ENCODE measurements around the gene WNT3A.
A peak's percentile ranks its signal among the peaks of the same experiment; 100 is the strongest.
"Not testable (repeated sequence)": the region's sequence is repeated elsewhere in the genome, so short reads cannot be mapped to it uniquely, and the experiment has no call there.

The WNT3A gene, protein sequence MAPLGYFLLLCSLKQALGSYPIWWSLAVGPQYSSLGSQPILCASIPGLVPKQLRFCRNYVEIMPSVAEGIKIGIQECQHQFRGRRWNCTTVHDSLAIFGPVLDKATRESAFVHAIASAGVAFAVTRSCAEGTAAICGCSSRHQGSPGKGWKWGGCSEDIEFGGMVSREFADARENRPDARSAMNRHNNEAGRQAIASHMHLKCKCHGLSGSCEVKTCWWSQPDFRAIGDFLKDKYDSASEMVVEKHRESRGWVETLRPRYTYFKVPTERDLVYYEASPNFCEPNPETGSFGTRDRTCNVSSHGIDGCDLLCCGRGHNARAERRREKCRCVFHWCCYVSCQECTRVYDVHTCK

DNA sequence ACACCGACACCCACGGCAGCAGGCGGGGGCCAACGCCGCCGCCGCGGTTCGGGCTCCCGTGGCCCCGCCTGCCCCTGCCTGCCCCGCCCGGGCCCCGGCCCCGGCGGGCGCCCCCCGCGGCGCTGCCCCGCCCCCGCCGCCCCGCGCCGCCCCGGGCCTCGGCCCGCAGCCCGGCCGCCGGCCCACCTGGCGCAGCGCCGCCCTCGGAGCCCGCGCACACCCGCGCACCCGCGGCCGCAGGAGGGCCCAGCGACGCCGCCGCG is at the start of gene WNT3A:
Gene WNT3A (plus strand): TSS at position 213 of the 263 bp plus-strand sequence. CDS start 131 bp downstream, outside the sequence.
- DNase-seq, result peak in 1 of 2 donors; percentile 5

DNA sequence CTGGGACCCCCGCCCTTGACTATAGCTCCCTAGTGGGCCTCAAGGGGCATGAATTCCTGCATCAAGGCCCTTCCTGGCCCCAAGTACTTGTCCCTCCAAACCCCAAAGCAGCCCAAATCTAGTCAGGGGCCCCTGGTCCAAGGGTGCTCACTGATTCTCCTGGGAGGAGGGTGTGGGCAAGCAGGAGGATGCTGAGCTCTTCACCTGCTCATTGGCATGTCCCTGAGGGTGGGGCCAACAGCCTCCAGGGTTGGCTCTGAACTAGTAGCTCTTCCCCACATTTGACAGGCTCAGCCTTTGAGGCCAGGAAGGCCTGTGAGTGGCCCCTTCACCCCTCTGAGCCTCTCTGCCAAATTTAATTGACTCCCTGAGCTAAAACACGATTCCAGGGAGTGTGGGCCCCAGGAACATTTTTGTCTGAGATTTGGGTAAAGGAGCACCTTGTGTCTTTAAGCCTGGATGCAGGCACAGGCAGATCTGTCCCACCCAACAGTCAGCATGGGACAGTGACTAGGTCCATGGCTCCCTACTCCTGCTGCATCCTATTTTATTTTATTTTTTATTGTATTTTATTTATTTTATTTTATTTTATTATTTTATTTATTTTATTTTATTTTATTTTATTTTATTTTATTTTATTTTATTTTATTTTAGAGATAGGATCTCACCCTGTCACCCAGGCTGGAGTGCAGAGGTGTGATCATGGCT is 48.0 kb upstream of the WNT3A start:
- no peak for DNase-seq

GRCh38 chr1:227959325-227959860 is 47.4 kb upstream of the WNT3A start:
- peak in 1 of 2 donors; percentile 13 for DNase-seq

- DNase-seq, result no peak
These were observed 44.9 kb upstream of the WNT3A start for GRCh38 chr1:227961651-227962466.

- not testable (repeated sequence) for DNase-seq
These were observed 40.1 kb upstream of the WNT3A start for GRCh38 chr1:227966733-227967132.

GRCh38 chr1:227967815-227968214 is 39.0 kb upstream of the WNT3A start:
- not testable (repeated sequence) for DNase-seq

DNA sequence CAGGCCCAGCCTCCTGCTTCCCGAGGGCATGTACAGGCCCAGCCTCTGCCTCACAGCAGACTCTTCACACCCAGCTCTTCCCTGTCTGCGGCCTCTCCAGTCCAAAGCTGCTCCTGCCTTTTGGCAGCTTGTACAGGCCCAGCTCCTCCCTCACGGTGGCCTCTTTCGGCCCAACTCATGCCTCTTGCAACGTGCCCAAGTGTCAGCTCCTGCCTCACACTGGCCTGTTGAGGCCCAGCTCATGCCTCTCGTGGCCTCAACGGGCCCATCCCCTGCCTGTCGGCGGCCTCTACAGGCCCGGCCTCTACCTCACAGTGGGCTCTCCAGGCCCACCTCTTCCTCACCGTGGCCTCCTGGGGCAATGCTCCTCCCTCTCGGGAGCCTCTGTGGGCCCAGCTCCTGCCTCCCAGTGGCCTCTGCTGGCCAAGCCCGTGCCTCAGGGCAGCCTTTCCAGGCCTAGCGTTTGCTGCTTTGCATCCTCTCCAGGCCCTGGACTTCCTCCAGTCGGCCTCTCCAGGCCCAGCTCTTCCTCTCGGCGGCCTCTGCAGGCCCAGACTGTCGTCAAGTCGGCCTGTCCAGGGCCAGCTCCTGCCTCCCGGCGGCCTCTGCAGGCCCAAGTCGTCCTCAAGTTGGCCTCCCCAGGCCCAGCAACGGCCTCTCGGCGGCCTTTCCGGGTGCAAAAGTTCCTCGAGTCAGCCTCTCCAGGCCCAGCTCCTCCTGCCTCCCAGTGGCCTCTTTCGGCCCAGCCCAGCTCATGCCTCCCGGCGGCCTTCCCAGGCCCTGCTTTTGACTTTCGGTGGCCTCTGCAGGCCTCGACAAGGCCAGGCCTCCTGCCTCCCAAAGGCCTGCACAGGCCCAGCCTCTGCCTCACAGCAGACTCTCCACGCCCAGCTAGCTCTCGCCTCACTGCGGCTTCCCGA is 36.5 kb upstream of the WNT3A start:
- not testable (repeated sequence) for DNase-seq

- not testable (repeated sequence) for DNase-seq
These were observed 35.6 kb upstream of the WNT3A start for GRCh38 chr1:227971216-227971615.

DNA sequence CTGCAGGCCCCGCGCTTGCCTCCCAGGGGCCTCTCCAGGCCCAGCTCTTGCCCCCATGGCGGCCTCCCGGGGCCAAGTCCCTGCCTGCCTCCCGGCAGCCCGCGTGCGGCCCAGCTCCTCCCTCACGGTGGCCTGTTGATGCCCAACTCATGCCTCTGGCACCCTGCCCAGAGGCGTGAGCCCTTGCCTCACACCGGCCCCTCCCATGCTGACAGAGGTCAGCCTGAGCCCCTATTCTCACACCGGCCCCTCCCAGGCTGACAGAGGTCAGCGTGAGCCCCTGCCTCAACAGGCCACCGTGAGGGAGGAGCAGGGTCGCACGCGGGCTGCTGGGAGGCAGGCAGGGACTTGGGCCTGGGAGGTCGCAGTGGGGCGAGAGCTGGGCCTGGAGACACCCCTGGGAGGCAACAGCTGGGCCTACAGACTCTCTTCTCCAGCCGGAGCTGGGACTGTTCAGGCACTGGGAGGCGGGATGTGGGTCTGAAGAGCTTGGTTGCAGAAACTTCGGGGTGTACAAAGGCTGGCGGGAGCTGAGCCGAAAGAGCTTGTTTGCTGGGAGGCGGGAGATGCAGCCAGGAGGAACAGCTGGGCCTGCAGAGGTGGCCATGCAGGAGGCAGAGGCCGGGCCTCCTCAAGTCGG is 35.0 kb upstream of the WNT3A start:
- DNase-seq, result not testable (repeated sequence)

GRCh38 chr1:227972283-227972679 is 34.5 kb upstream of the WNT3A start:
- not testable (repeated sequence) for DNase-seq

GRCh38 chr1:227972843-227973374 is 33.9 kb upstream of the WNT3A start:
- DNase-seq, result not testable (repeated sequence)

GRCh38 chr1:227973724-227974288 is 33.0 kb upstream of the WNT3A start:
- not testable (repeated sequence) for DNase-seq

- not testable (repeated sequence) for DNase-seq
These were observed 31.1 kb upstream of the WNT3A start for GRCh38 chr1:227975583-227976283.

DNA sequence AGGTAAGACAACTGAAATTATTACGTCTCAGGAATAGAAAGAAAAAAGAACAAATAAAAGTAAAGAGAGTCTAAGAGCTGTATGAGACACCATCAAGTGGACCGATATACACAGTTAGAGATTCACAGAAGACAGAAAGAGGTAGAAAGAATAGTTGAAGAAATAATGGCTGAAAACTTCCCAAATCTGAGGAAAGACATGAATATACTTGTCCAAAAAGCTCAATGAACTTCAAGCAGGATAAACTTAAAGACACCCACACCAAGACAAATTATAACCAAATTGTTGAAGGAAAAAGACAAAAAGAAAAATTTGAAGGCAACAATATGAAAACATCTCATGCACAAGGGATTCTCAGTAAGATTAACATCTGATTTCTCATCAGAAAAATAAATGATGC is 19.6 kb upstream of the WNT3A start:
- DNase-seq, result no peak

GRCh38 chr1:227994632-227995300 is 12.0 kb upstream of the WNT3A start:
- DNase-seq, result no peak

DNA sequence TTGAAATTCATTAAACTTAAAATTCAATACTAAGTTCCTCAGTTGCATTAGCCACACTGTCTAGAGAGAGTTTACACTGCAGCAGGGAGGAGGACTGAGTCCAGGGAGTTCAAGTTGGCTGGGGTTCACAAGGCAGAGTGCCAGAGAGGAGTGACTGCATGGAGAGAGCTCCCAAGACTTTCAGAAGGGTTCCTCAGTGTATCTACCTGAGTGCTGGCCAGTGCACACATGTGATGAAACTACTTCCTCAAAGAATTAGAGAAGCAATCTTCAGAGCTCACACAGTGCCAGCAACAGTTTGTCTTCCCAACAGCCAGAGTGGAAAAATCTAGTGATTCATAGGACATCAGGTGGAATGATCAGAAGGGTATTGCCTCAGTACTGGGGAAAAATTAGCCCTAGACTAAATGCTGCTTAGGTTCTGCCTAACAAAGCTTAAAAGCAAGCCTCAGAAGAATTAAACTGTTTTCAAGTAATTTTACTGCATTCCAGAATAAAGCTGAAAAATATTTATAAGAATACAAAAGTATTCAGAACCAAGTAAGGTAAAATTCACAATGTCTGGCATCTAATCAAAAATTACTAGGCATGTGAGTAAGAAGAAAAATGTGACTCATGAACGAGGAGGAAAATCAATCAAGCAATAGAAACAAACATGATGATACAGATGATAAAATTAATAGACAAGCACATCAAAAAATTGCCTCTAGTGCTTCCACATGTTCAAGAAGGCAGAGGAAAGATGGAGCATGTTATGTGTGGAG is 10.4 kb upstream of the WNT3A start:
- DNase-seq, result no peak

- peak in 1 of 2 donors; percentile 13 for DNase-seq
These were observed 8.3 kb upstream of the WNT3A start for GRCh38 chr1:227998374-227999055.

Measured in stimulated activated CD4-positive, alpha-beta T cell treated with anti-CD3 and anti-CD28 coated beads, Interleukin-2, amount 100 ng/mL, for 24 hours (primary cell).